ENCODE data around the gene PAPOLG.

- no peak for TF ChIP-seq CTCF (IDR thresholded peaks at IDR 0.05)
- TF ChIP-seq POLR2AphosphoS5 (IDR thresholded peaks at IDR 0.05; ENCODE audit: insufficient read depth in 1 of 2, low read depth in 1 of 2): no peak
These were observed 13.6 kb upstream of the PAPOLG start for GRCh38 chr2:60742419-60742818.
